HL-60 (cell line): ENCODE measurements around the gene COL19A1.

ENCODE experiments used
- DNase-seq, 2 experiments: peaks; one replicate each; pipeline ENCODE4 v3.0.0-alpha.2; 2010 to 2020; ENCODE audit warnings: low read depth in 1 of 2, low spot score in 1 of 2
- H3K27ac ChIP-seq: fragments of 250-450 bp; sonication (Bioruptor Pico); replicated peaks from 2 replicates; pipeline ENCODE4 v1.5.1; 2020; ENCODE audit warnings: mild to moderate bottlenecking, moderate library complexity
- H3K27me3 ChIP-seq: fragments of 250-450 bp; sonication (Bioruptor Pico); 2 replicates; pipeline ENCODE4 v1.5.1; 2021; ENCODE audit warnings: mild to moderate bottlenecking, moderate library complexity; ENCODE audit not compliant: insufficient read depth, poor library complexity, severe bottlenecking
- H3K4me3 ChIP-seq: replicated peaks from 2 replicates; pipeline ENCODE4 v1.5.1; 2011; ENCODE audit warnings: mild to moderate bottlenecking, control low read depth, low read length; ENCODE audit not compliant: insufficient read depth
- CTCF ChIP-seq: IDR thresholded peaks from one replicate; pipeline ENCODE4 v1.5.1; 2011; ENCODE audit warnings: low read length, control low read depth, inconsistent platforms; ENCODE audit not compliant: insufficient read depth
- GABPA ChIP-seq: IDR thresholded peaks from 2 replicates; pipeline ENCODE4 v1.6.1; 2012; ENCODE audit warnings: low read depth
- POLR2AphosphoS5 ChIP-seq: IDR thresholded peaks from 2 replicates; pipeline ENCODE4 v1.6.1; 2012; ENCODE audit warnings: low read depth
- REST ChIP-seq: IDR thresholded peaks from 2 replicates; pipeline ENCODE4 v1.6.1; 2012; ENCODE audit warnings: low read depth; ENCODE audit not compliant: insufficient replicate concordance
- SPI1 ChIP-seq: IDR thresholded peaks from 2 replicates; pipeline ENCODE4 v1.6.1; 2012; ENCODE audit warnings: low read depth, mild to moderate bottlenecking, borderline replicate concordance

COL19A1 gene

GRCh38 chr6:70225055-70225454, 358.7 kb downstream of the COL19A1 start:
- no peak for DNase-seq
- TF ChIP-seq SPI1 (no peak), POLR2AphosphoS5 (no peak), GABPA (no peak), REST (no peak), CTCF (no peak)
- no peak overlapping the region for H3K27ac ChIP-seq
- H3K27me3 ChIP-seq: no peaks in the 10 kb centered on the region
- no peak overlapping the region for H3K4me3 ChIP-seq

- peaks cover 3% of the 10 kb centered on the region for H3K27me3 ChIP-seq
- H3K4me3 ChIP-seq: no peak overlapping the region
- no peak for DNase-seq
- TF ChIP-seq POLR2AphosphoS5 (no peak), SPI1 (no peak), CTCF (no peak), GABPA (no peak), REST (no peak)
- no peak overlapping the region for H3K27ac ChIP-seq
These were observed 365.0 kb downstream of the COL19A1 start for GRCh38 chr6:70231311-70231710.

- no peak overlapping the region for H3K27ac ChIP-seq
- no peak overlapping the region for H3K4me3 ChIP-seq
- TF ChIP-seq CTCF: no peak
- H3K27me3 ChIP-seq: peaks cover 3% of the 10 kb centered on the region
- DNase-seq: no peak
These were observed 368.3 kb downstream of the COL19A1 start for GRCh38 chr6:70234561-70235236.

- TF ChIP-seq REST (no peak), POLR2AphosphoS5 (no peak), CTCF (no peak), GABPA (no peak), SPI1 (no peak)
- no peak for DNase-seq
- Histone ChIP-seq H3K4me3 (no peak overlapping the region), H3K27ac (no peak overlapping the region), H3K27me3 (no peaks in the 10 kb centered on the region)
These were observed 370.0 kb downstream of the COL19A1 start for GRCh38 chr6:70236343-70236742.
